Stimulated activated naive CD8-positive, alpha-beta T cell treated with anti-CD3 and anti-CD28 coated beads, Interleukin-15, amount 100 ng/mL, for 72 hours (primary cell): ENCODE results near the gene SPDYC.
A peak's percentile ranks its signal among the peaks of the same experiment; 100 is the strongest.

Experiments
- ATAC-seq: fragments of 150-1000 bp; cut with Tn5 transposase; 2 replicates; pipeline ENCODE4 v1.10.0; 2021; ENCODE audit warnings: mild to moderate bottlenecking, moderate library complexity
- DNase-seq, 2 donors: peaks; one replicate each; pipeline ENCODE4 v3.0.0; 2021 to 2022
- H3K27ac Mint-ChIP-seq, 2 donors: one replicate each; pipeline ENCODE4 v1.8.0; 2022; ENCODE audit warnings: mild to moderate bottlenecking in 2 of 2, mixed read lengths in 2 of 2, moderate library complexity in 2 of 2
- H3K27me3 Mint-ChIP-seq: one replicate; pipeline ENCODE4 v1.8.0; 2022; ENCODE audit warnings: mixed read lengths
- H3K4me1 Mint-ChIP-seq: one replicate; pipeline ENCODE4 v1.8.0; 2022; ENCODE audit warnings: mild to moderate bottlenecking, mixed read lengths
- H3K4me3 Mint-ChIP-seq, 2 donors: one replicate each; pipeline ENCODE4 v1.8.0; 2022; ENCODE audit warnings: mild to moderate bottlenecking in 2 of 2, mixed read lengths in 2 of 2, moderate library complexity in 1 of 2
- H3K9me3 Mint-ChIP-seq, 2 donors: one replicate each; pipeline ENCODE4 v1.8.0; 2022; ENCODE audit warnings: mixed read lengths in 2 of 2

The SPDYC gene

GRCh38 chr11:65216830-65217229 lies 46.8 kb downstream of the SPDYC start:
- DNase-seq (no peak), ATAC-seq (no peak)
- peak overlapping the region in 1 of 2 donors; percentile 84 for H3K27ac Mint-ChIP-seq
- H3K4me3 Mint-ChIP-seq = peak overlapping the region in 1 of 2 donors; percentile 39
- no peaks in the 10 kb centered on the region for H3K27me3 Mint-ChIP-seq
- H3K9me3 Mint-ChIP-seq = peaks cover 0 to 7% of the 10 kb centered on the region in 2 donors
- H3K4me1 Mint-ChIP-seq = peaks cover 39% of the 10 kb centered on the region

GRCh38 chr11:65217441-65218423 lies 47.7 kb downstream of the SPDYC start:
- Mint-ChIP-seq H3K4me1 (peaks cover 38% of the 10 kb centered on the region), H3K4me3 (no peak overlapping the region), H3K9me3 (peaks cover 0 to 7% of the 10 kb centered on the region in 2 donors), H3K27me3 (no peaks in the 10 kb centered on the region), H3K27ac (peak overlapping the region in 1 of 2 donors; percentile 84)
- ATAC-seq = no peak
- no peak for DNase-seq

- no peak for DNase-seq
Observed at GRCh38 chr11:65218446-65218845, 48.4 kb downstream of the SPDYC start.

GRCh38 chr11:65219930-65220213 lies 49.8 kb downstream of the SPDYC start:
- Mint-ChIP-seq H3K4me1 (peaks cover 23% of the 10 kb centered on the region), H3K27me3 (peaks cover 9% of the 10 kb centered on the region), H3K9me3 (peaks cover 0 to 7% of the 10 kb centered on the region in 2 donors), H3K27ac (peak overlapping the region in 1 of 2 donors; percentile 71), H3K4me3 (no peak overlapping the region)
- no peak for DNase-seq
- no peak for ATAC-seq

More at GRCh38 chr11:65218446-65218845, 48.4 kb downstream of the SPDYC start:
- H3K9me3 Mint-ChIP-seq = peaks cover 0 to 7% of the 10 kb centered on the region in 2 donors
- H3K4me1 Mint-ChIP-seq = peaks cover 34% of the 10 kb centered on the region
- ATAC-seq = no peak
- H3K27me3 Mint-ChIP-seq = peaks cover 4% of the 10 kb centered on the region
- H3K27ac Mint-ChIP-seq = peak overlapping the region in 1 of 2 donors; percentile 30
- H3K4me3 Mint-ChIP-seq = no peak overlapping the region

GRCh38 chr11:65221026-65221425 lies 51.0 kb downstream of the SPDYC start:
- Mint-ChIP-seq H3K4me3 (no peak overlapping the region), H3K4me1 (peaks cover 28% of the 10 kb centered on the region), H3K27ac (no peak overlapping the region), H3K27me3 (peaks cover 16% of the 10 kb centered on the region), H3K9me3 (no peaks in the 10 kb centered on the region)
- ATAC-seq (no peak), DNase-seq (no peak)
